PC-9 (cell line): ENCODE results near the gene MAP2K1. TPM values are rescaled to one million over a fixed set of nuclear protein-coding genes. Genes with fewer than 3 reads are reported as not detected.

Experiments
- BruUV-seq: library from RNA; stranded (reverse); fragments of 400-500 nt; replicated peaks from 2 replicates; lab custom pipeline; 2021; lab: Mats Ljungman, UMichigan
- CTCF ChIA-PET: fragments of 300-600 bp; sonication (Branson Sonifier 250); formaldehyde crosslinking; loops from one replicate; lab custom pipeline; 2022; ENCODE audit warnings: antibody characterized with exemption; lab: Charles Lee
- POLR2A ChIA-PET: fragments of 300-600 bp; sonication (Branson Sonifier 250); formaldehyde crosslinking; loops from one replicate; lab custom pipeline; 2022; ENCODE audit warnings: antibody characterized with exemption; ENCODE audit not compliant: unreplicated experiment; lab: Charles Lee
- DNase-seq, 2 experiments: peaks; one replicate each; pipeline versions ENCODE4 v3.0.0 to v3.0.0-alpha.2; 2015 to 2022; ENCODE audit warnings: mixed read lengths in 1 of 2
- H2AFZ ChIP-seq: fragments of 200-600 bp; sonication (generic); 2 replicates; pipeline ENCODE4 v1.8.1; 2017; ENCODE audit warnings: antibody characterized with exemption
- H3F3A ChIP-seq: fragments of 200-600 bp; sonication (generic); 2 replicates; pipeline ENCODE4 v1.8.1; 2017; ENCODE audit warnings: antibody characterized with exemption, mild to moderate bottlenecking, low read depth; ENCODE audit not compliant: insufficient read depth
- H3K27ac ChIP-seq: fragments of 200-600 bp; sonication (generic); 2 replicates; pipeline ENCODE4 v1.6.1; 2016; ENCODE audit warnings: mixed run types
- H3K27me3 ChIP-seq: fragments of 200-600 bp; sonication (generic); 2 replicates; pipeline ENCODE4 v1.6.1; 2016; ENCODE audit warnings: low read depth, mixed run types; ENCODE audit not compliant: insufficient read depth
- H3K36me3 ChIP-seq: fragments of 200-600 bp; sonication (generic); 2 replicates; pipeline ENCODE4 v1.6.1; 2016; ENCODE audit warnings: low read depth, mixed run types
- H3K4me1 ChIP-seq: fragments of 200-600 bp; sonication (generic); replicated peaks from 2 replicates; pipeline ENCODE4 v1.6.1; 2016; ENCODE audit warnings: mixed run types; ENCODE audit not compliant: insufficient read depth
- H3K4me2 ChIP-seq: fragments of 200-600 bp; sonication (generic); 2 replicates; pipeline ENCODE4 v1.6.1; 2017; ENCODE audit warnings: mixed run types
- H3K4me3 ChIP-seq: fragments of 200-600 bp; sonication (generic); 2 replicates; pipeline ENCODE4 v1.6.1; 2016; ENCODE audit warnings: mixed run types
- H3K79me2 ChIP-seq: fragments of 200-600 bp; sonication (generic); 2 replicates; pipeline ENCODE4 v1.6.1; 2017; ENCODE audit warnings: low read depth, mixed run types
- H3K9me2 ChIP-seq: fragments of 200-600 bp; sonication (generic); 2 replicates; pipeline ENCODE4 v1.8.1; 2017; ENCODE audit warnings: mild to moderate bottlenecking; ENCODE audit not compliant: insufficient read depth
- H3K9me3 ChIP-seq: fragments of 200-600 bp; sonication (generic); 2 replicates; pipeline ENCODE4 v1.8.1; 2016; ENCODE audit warnings: low read depth; ENCODE audit not compliant: insufficient read depth
- H4K20me1 ChIP-seq: fragments of 200-600 bp; sonication (generic); 2 replicates; pipeline ENCODE4 v1.8.1; 2017; ENCODE audit not compliant: insufficient read depth
- CTCF ChIP-seq: fragments of 200-600 bp; sonication (generic); conservative IDR thresholded peaks from 2 replicates; pipeline ENCODE4 v1.6.1; 2017; ENCODE audit warnings: mixed run types, antibody characterized with exemption, mild to moderate bottlenecking, moderate library complexity
- EZH2 ChIP-seq: fragments of 200-600 bp; sonication (generic); IDR thresholded peaks from 2 replicates; pipeline ENCODE4 v1.8.0; 2017; ENCODE audit warnings: antibody characterized with exemption, low read depth
- intact Hi-C: fragments of 100-400 bp; cut with micrococcal nuclease; formaldehyde crosslinking; loops from one replicate; pipeline ENCODE4 v1.10.0; 2022; ENCODE audit not compliant: unreplicated experiment
- total RNA-seq: library from RNA; stranded (reverse); gene quantifications from 2 replicates; pipeline ENCODE4 v1.2.3, GENCODE V29; 2021

The MAP2K1 gene
- total RNA-seq, 1 experiment from 2014 or later: 78.6 TPM

- CTCF ChIA-PET: no interaction called here
- H4K20me1 ChIP-seq: peaks cover 8% of the 10 kb centered on the region
These were observed 13.7 kb downstream of the MAP2K1 start for GRCh38 chr15:66400351-66400774.

GRCh38 chr15:66401130-66402021 is 14.7 kb downstream of the MAP2K1 start:
- CTCF ChIA-PET: no interaction called here

More at GRCh38 chr15:66400351-66400774, 13.7 kb downstream of the MAP2K1 start:
- Histone ChIP-seq H3K79me2 (peaks cover 77% of the 10 kb centered on the region), H3K27me3 (no peaks in the 10 kb centered on the region), H3K4me1 (no peaks in the 10 kb centered on the region), H3K4me3 (no peak overlapping the region), H3K27ac (no peak overlapping the region), H3F3A (no peaks in the 10 kb centered on the region), H3K9me2 (no peaks in the 10 kb centered on the region), H2AFZ (no peak overlapping the region), H3K36me3 (no peaks in the 10 kb centered on the region), H3K9me3 (no peaks in the 10 kb centered on the region), H3K4me2 (no peak overlapping the region)
- no TSS peak for BruUV-seq
- TF ChIP-seq CTCF (no peak), EZH2 (no peak)
- POLR2A ChIA-PET: no interaction called here
- intact Hi-C loops: no loop called here
- no peak for DNase-seq

GRCh38 chr15:66402761-66403284 is 16.1 kb downstream of the MAP2K1 start:
- Histone ChIP-seq H3K4me1 (no peaks in the 10 kb centered on the region), H3K9me3 (no peaks in the 10 kb centered on the region), H2AFZ (no peak overlapping the region), H3K36me3 (no peaks in the 10 kb centered on the region), H3K79me2 (peaks cover 82% of the 10 kb centered on the region), H3K27ac (no peak overlapping the region), H4K20me1 (peaks cover 8% of the 10 kb centered on the region), H3F3A (no peaks in the 10 kb centered on the region), H3K9me2 (no peaks in the 10 kb centered on the region), H3K4me2 (no peak overlapping the region), H3K27me3 (no peaks in the 10 kb centered on the region), H3K4me3 (no peak overlapping the region)
- POLR2A ChIA-PET: no interaction called here
- CTCF ChIA-PET: no interaction called here
- no TSS peak for BruUV-seq
- no peak for DNase-seq
- intact Hi-C loops: no loop called here
- TF ChIP-seq CTCF: no peak
- TF ChIP-seq EZH2: no peak

More at GRCh38 chr15:66401130-66402021, 14.7 kb downstream of the MAP2K1 start:
- Histone ChIP-seq H3K27ac (no peak overlapping the region), H3K9me2 (no peaks in the 10 kb centered on the region), H3K4me1 (no peaks in the 10 kb centered on the region), H3F3A (no peaks in the 10 kb centered on the region), H3K27me3 (no peaks in the 10 kb centered on the region), H3K9me3 (no peaks in the 10 kb centered on the region), H4K20me1 (peaks cover 8% of the 10 kb centered on the region), H2AFZ (no peak overlapping the region), H3K79me2 (peaks cover 77% of the 10 kb centered on the region), H3K4me2 (no peak overlapping the region), H3K36me3 (no peaks in the 10 kb centered on the region), H3K4me3 (no peak overlapping the region)
- DNase-seq: no peak
- POLR2A ChIA-PET: interaction anchor here (0.5 kb wide), 1 partner anchor 42 kb away, joined by 5 read pairs; no protein-coding TSS in a partner anchor
- intact Hi-C loops: no loop called here
- BruUV-seq: no TSS peak
- no peak for TF ChIP-seq CTCF
- TF ChIP-seq EZH2: no peak
